GM13977 (cell line): ENCODE results near the gene CFAP119.

ENCODE experiments used
- DNase-seq: peaks from one replicate; pipeline ENCODE4 v3.0.0; 2012; ENCODE audit warnings: low spot score
- CTCF ChIP-seq: IDR thresholded peaks from 2 replicates; pipeline ENCODE4 v1.5.1; 2012; ENCODE audit warnings: mild to moderate bottlenecking, control low read depth; ENCODE audit not compliant: insufficient read depth; ENCODE audit errors: extremely low read depth, missing control alignments
- in situ Hi-C: fragments of 300-500 bp; cut with MboI; formaldehyde crosslinking; loops from one replicate; pipeline ENCODE4 v1.12.0; 2022; ENCODE audit warnings: low sequenced_read_pairs, low pct_unique_long_range_greater_than_20kb, mixed read lengths, inconsistent platforms; ENCODE audit not compliant: unreplicated experiment

Gene CFAP119

GRCh38 chr16:30728899-30729672, 32.8 kb downstream of the CFAP119 start:
- in situ Hi-C loops = no loop called here
- no peak for TF ChIP-seq CTCF
- no peak for DNase-seq

GRCh38 chr16:30728321-30728720, 33.5 kb downstream of the CFAP119 start:
- TF ChIP-seq CTCF = no peak
- in situ Hi-C loops = no loop called here
- no peak for DNase-seq

GRCh38 chr16:30725418-30725792, 36.5 kb downstream of the CFAP119 start:
- no peak for TF ChIP-seq CTCF
- DNase-seq = no peak
- in situ Hi-C loops = no loop called here

GRCh38 chr16:30724641-30725417, 37.0 kb downstream of the CFAP119 start:
- no peak for DNase-seq
- in situ Hi-C loops = no loop called here
- no peak for TF ChIP-seq CTCF

- no peak for DNase-seq
- in situ Hi-C loops = no loop called here
- no peak for TF ChIP-seq CTCF
Observed at GRCh38 chr16:30723725-30724355, 38.0 kb downstream of the CFAP119 start.

GRCh38 chr16:30722916-30723315, 38.9 kb downstream of the CFAP119 start:
- no peak for DNase-seq
- in situ Hi-C loops = no loop called here
- no peak for TF ChIP-seq CTCF
